Glutamatergic neuron (in vitro differentiated cells): ENCODE results near the gene AGAP2. TPM values are rescaled to one million over a fixed set of nuclear protein-coding genes. Genes with fewer than 3 reads are reported as not detected.

ENCODE experiments used
- DNase-seq: peaks from one replicate; pipeline ENCODE4 v3.0.0; 2022
- H3K27ac Mint-ChIP-seq: one replicate; pipeline ENCODE4 v1.8.0; 2020; ENCODE audit warnings: mild to moderate bottlenecking, mixed read lengths, inconsistent platforms; ENCODE audit not compliant: unreplicated experiment
- H3K27me3 Mint-ChIP-seq: one replicate; pipeline ENCODE4 v1.8.0; 2020; ENCODE audit warnings: mild to moderate bottlenecking, moderate library complexity, mixed read lengths, inconsistent platforms; ENCODE audit not compliant: unreplicated experiment
- H3K36me3 Mint-ChIP-seq: one replicate; pipeline ENCODE4 v1.8.0; 2020; ENCODE audit warnings: mild to moderate bottlenecking, mixed read lengths, inconsistent platforms; ENCODE audit not compliant: unreplicated experiment
- H3K4me1 Mint-ChIP-seq: one replicate; pipeline ENCODE4 v1.8.0; 2020; ENCODE audit warnings: mild to moderate bottlenecking, low read depth, mixed read lengths, inconsistent platforms; ENCODE audit not compliant: unreplicated experiment
- H3K4me3 Mint-ChIP-seq: one replicate; pipeline ENCODE4 v1.8.0; 2020; ENCODE audit warnings: mild to moderate bottlenecking, mixed read lengths, inconsistent platforms; ENCODE audit not compliant: unreplicated experiment
- H3K9me3 Mint-ChIP-seq: one replicate; pipeline ENCODE4 v1.8.0; 2020; ENCODE audit warnings: mild to moderate bottlenecking, moderate library complexity, mixed read lengths, inconsistent platforms; ENCODE audit not compliant: unreplicated experiment
- total RNA-seq: library from RNA; stranded (reverse); fragmentation: NEBNext Ultra II Directional; extraction: Animal tissue kit (Norgen Biotek cat#: 25700); gene quantifications from one replicate; pipeline ENCODE4 v1.2.1, GENCODE V29; 2021; ENCODE audit not compliant: unreplicated experiment
- TF ChIP-seq, protein P1 (sequence below): fragments of 200-600 bp; sonication (generic); IDR thresholded peaks from one replicate; pipeline ENCODE4 v1.5.0; 2021; ENCODE audit not compliant: partially characterized antibody, unreplicated experiment

AGAP2 gene
- total RNA-seq, 1 donor from 2014 or later: 45.5 TPM

DNA sequence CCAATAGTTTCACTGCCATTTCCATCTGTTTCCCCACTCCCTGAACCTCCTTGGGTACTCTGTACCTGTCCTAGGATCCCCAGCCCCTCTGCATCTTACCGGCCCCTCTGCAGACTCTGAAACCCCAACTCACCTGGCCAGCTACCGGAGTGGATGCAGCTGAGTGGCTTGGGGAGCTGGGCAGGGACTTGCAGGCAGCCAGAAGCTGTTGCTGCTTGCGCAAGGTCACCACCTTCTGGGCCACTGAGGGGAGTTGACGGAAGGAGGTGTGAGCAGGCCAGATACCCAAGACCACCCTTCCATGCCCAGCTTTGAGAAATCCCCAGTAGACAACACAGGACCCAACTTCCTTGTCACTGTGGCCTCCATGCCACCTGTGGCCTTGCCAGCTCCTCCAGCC lies 6.3 kb downstream of the AGAP2 start:
- no peak for DNase-seq
- Mint-ChIP-seq H3K27me3 (peaks cover 41% of the 10 kb centered on the region), H3K9me3 (peaks cover 16% of the 10 kb centered on the region), H3K4me1 (peaks cover 22% of the 10 kb centered on the region), H3K27ac (no peak overlapping the region), H3K4me3 (no peak overlapping the region), H3K36me3 (peaks cover 25% of the 10 kb centered on the region)
- TF ChIP-seq, protein P1, sequence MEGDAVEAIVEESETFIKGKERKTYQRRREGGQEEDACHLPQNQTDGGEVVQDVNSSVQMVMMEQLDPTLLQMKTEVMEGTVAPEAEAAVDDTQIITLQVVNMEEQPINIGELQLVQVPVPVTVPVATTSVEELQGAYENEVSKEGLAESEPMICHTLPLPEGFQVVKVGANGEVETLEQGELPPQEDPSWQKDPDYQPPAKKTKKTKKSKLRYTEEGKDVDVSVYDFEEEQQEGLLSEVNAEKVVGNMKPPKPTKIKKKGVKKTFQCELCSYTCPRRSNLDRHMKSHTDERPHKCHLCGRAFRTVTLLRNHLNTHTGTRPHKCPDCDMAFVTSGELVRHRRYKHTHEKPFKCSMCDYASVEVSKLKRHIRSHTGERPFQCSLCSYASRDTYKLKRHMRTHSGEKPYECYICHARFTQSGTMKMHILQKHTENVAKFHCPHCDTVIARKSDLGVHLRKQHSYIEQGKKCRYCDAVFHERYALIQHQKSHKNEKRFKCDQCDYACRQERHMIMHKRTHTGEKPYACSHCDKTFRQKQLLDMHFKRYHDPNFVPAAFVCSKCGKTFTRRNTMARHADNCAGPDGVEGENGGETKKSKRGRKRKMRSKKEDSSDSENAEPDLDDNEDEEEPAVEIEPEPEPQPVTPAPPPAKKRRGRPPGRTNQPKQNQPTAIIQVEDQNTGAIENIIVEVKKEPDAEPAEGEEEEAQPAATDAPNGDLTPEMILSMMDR: no peak

DNA sequence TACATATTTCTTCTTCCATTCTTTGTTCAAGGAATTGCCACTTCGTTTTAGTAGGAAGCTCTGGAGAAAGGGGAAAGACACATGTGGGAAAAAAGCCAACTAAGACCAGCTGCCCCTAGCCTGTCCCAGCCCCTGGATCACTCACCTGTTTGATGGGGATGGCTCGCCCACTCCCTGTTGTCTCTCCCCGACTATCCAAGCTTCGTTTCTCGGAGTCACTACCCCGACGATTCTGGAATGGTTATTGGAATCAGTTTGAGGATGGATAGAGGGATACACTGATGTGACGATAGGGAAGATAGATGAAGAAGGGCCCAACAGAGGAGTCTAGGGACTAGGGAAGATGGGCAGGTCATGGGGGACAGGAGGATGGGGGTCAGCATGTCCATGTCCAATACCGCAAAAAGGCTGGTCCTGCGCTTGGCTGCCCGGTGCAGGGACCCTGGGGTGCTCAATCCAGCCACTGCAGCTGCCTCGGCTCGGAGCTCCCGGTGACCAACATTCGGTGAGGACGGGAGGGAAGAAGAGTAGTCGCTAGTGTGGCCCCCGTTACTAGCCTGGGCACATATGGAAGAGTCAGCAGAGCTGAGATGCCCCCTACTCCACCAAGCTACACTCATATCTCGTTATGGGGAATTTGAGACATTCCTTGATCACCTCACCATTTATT lies 7.0 kb downstream of the AGAP2 start:
- Mint-ChIP-seq H3K36me3 (peaks cover 25% of the 10 kb centered on the region), H3K9me3 (peaks cover 16% of the 10 kb centered on the region), H3K4me3 (no peak overlapping the region), H3K27me3 (peaks cover 38% of the 10 kb centered on the region), H3K27ac (no peak overlapping the region), H3K4me1 (peaks cover 18% of the 10 kb centered on the region)
- DNase-seq: no peak
- TF ChIP-seq, protein P1: no peak

DNA sequence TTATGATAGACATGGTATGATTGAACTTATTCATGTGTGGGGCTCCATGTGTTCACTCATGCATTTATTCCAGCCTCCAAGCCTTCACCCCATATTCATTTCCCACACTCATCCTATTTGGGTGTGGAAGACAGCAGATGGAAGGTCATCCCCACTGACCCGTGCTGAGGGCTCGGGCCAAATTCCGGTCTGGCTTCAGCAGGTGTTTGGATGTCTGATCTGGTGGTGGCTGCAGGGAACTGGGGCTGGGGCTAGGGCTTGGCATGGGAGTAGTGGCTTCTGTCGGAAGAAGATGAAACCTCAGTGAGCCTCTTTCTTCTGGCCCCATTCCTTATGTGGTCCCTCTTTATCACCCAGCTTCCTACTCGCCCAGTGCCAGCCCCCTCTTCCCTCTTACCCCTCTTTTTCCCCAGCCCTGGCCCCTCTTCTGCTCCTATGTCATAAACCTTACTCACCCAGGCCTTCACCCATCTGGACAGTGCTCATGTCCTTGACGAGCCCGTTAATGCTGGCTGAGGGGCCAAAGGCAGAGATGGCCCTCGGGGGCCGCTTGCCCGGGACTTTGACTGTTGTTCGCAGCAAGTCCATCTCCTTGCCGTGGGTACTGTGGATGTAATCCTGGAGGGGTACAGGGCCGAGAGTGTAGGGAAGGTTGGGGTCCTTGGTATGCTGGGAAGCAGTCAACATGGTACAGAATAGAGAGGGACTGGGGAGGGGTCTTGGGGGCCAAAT lies 8.0 kb downstream of the AGAP2 start:
- peaks cover 38% of the 10 kb centered on the region for H3K27me3 Mint-ChIP-seq
- H3K27ac Mint-ChIP-seq: no peak overlapping the region
- H3K9me3 Mint-ChIP-seq: peaks cover 16% of the 10 kb centered on the region

DNA sequence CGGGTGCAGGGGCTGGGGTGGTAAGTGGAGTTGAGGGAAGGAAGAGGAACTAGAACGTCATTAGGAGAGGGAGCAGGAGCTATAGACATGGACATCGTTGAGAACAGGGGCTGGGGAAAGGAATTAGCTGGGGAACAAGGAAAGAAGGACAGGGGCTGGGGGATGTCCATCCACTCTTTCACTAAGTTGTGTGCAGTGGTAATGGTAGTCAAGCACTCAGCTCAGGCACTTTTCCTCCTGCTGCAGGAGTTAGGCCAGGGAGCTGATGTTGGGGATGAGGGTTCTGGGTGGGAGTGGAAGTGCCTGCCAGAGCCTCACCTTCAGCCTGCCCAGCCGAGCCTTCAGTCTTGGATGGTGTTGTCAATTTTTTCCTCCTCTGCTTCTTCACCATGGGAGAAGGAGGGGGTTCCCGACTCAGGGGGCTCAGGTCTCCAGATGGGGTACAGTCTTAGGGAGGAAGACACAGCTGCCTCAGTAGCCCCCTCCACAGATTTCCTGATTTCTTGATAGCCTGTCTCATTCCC lies 9.2 kb downstream of the AGAP2 start:
- peaks cover 20% of the 10 kb centered on the region for H3K36me3 Mint-ChIP-seq
- no peak overlapping the region for H3K27ac Mint-ChIP-seq
- DNase-seq: no peak

More for the DNA sequence above, 8.0 kb downstream of the AGAP2 start:
- Mint-ChIP-seq H3K4me3 (no peak overlapping the region), H3K4me1 (peaks cover 12% of the 10 kb centered on the region), H3K36me3 (peaks cover 25% of the 10 kb centered on the region)
- no peak for DNase-seq
- TF ChIP-seq, protein P1: no peak

More for the DNA sequence above, 9.2 kb downstream of the AGAP2 start:
- no peak overlapping the region for H3K4me3 Mint-ChIP-seq
- H3K9me3 Mint-ChIP-seq: peaks cover 9% of the 10 kb centered on the region
- peaks cover 4% of the 10 kb centered on the region for H3K4me1 Mint-ChIP-seq
- TF ChIP-seq, protein P1: no peak
- peaks cover 30% of the 10 kb centered on the region for H3K27me3 Mint-ChIP-seq
